DND-41 (cell line): ENCODE measurements around the gene CLDN14.

Experiments used
- ATAC-seq: fragments of 200-7000 bp; cut with Tn5 transposase; 3 replicates; pipeline ENCODE4 v1.9.1; 2021; ENCODE audit warnings: low read depth; ENCODE audit not compliant: insufficient read depth
- DNase-seq: peaks from one replicate; pipeline ENCODE4 v3.0.0-alpha.2; 2020
- H2AFZ ChIP-seq: 2 replicates; pipeline ENCODE4 v1.6.0; 2012; ENCODE audit warnings: low read depth, low read length
- H3K27ac ChIP-seq: 2 replicates; pipeline ENCODE4 v1.5.1; 2012; ENCODE audit warnings: low read length, inconsistent platforms
- H3K27me3 ChIP-seq: fragments of 200-600 bp; sonication (generic); 2 replicates; pipeline ENCODE4 v1.6.0; 2012; ENCODE audit warnings: low read length, mild to moderate bottlenecking, inconsistent platforms; ENCODE audit not compliant: insufficient read depth, poor library complexity
- H3K36me3 ChIP-seq: 2 replicates; pipeline ENCODE4 v1.5.1; 2012; ENCODE audit warnings: low read length, inconsistent platforms; ENCODE audit not compliant: insufficient read depth
- H3K4me1 ChIP-seq: 2 replicates; pipeline ENCODE4 v1.5.1; 2012; ENCODE audit warnings: mild to moderate bottlenecking, low read length; ENCODE audit not compliant: insufficient read depth
- H3K4me2 ChIP-seq: 2 replicates; pipeline ENCODE4 v1.6.0; 2012; ENCODE audit warnings: mild to moderate bottlenecking, moderate library complexity, low read length, inconsistent platforms; ENCODE audit not compliant: insufficient read depth
- H3K4me3 ChIP-seq, 2 experiments: fragments of 200-600 bp in 1 of 2; shearing (Covaris generic) in 1 of 2; 2 replicates each; pipeline ENCODE4 v1.5.1; 2012 to 2016; ENCODE audit warnings: inconsistent platforms in 2 of 2, low read length in 2 of 2, mild to moderate bottlenecking in 2 of 2, low read depth in 1 of 2, moderate library complexity in 1 of 2
- H3K79me2 ChIP-seq: 2 replicates; pipeline ENCODE4 v1.6.0; 2012; ENCODE audit warnings: low read length, inconsistent platforms; ENCODE audit not compliant: insufficient read depth
- H3K9ac ChIP-seq: 2 replicates; pipeline ENCODE4 v1.6.0; 2012; ENCODE audit warnings: low read depth, mild to moderate bottlenecking, inconsistent platforms, low read length, moderate library complexity
- H3K9me3 ChIP-seq: 2 replicates; pipeline ENCODE4 v1.5.1; 2012; ENCODE audit warnings: low read length, moderate library complexity, mild to moderate bottlenecking, inconsistent platforms; ENCODE audit not compliant: insufficient read depth, severe bottlenecking
- H4K20me1 ChIP-seq: 2 replicates; pipeline ENCODE4 v1.6.0; 2012; ENCODE audit warnings: low read length; ENCODE audit not compliant: insufficient read depth
- CTCF ChIP-seq: IDR thresholded peaks from 2 replicates; pipeline ENCODE4 v1.5.1; 2012; ENCODE audit warnings: borderline replicate concordance, low read length, moderate library complexity, mild to moderate bottlenecking; ENCODE audit not compliant: poor library complexity, severe bottlenecking; ENCODE audit errors: extremely low read depth
- EZH2 ChIP-seq: IDR thresholded peaks from 3 replicates; pipeline ENCODE4 v1.6.1; 2012; ENCODE audit warnings: borderline replicate concordance, low read depth, mild to moderate bottlenecking, moderate library complexity, low read length, inconsistent platforms; ENCODE audit not compliant: severe bottlenecking

Gene CLDN14

GRCh38 chr21:36454093-36454531, 25.8 kb downstream of the CLDN14 start:
- no peaks in the 10 kb centered on the region for H3K9me3 ChIP-seq
- no peak overlapping the region for H3K4me3 ChIP-seq
- H3K36me3 ChIP-seq: no peaks in the 10 kb centered on the region
- no peak for DNase-seq
- no peak overlapping the region for H3K27ac ChIP-seq
- no peaks in the 10 kb centered on the region for H4K20me1 ChIP-seq
- no peak overlapping the region for H3K9ac ChIP-seq
- no peaks in the 10 kb centered on the region for H3K79me2 ChIP-seq
- H3K4me1 ChIP-seq: no peaks in the 10 kb centered on the region
- TF ChIP-seq EZH2: no peak
- TF ChIP-seq CTCF: no peak
- H3K27me3 ChIP-seq: no peaks in the 10 kb centered on the region
- H2AFZ ChIP-seq: no peak overlapping the region
- ATAC-seq: no peak
- H3K4me2 ChIP-seq: no peak overlapping the region

GRCh38 chr21:36452281-36452825, 27.6 kb downstream of the CLDN14 start:
- H3K27ac ChIP-seq: no peak overlapping the region
- H2AFZ ChIP-seq: no peak overlapping the region
- no peaks in the 10 kb centered on the region for H3K36me3 ChIP-seq
- DNase-seq: no peak
- no peaks in the 10 kb centered on the region for H3K4me1 ChIP-seq
- no peaks in the 10 kb centered on the region for H3K9me3 ChIP-seq
- H3K79me2 ChIP-seq: no peaks in the 10 kb centered on the region
- no peak overlapping the region for H3K4me2 ChIP-seq
- H4K20me1 ChIP-seq: no peaks in the 10 kb centered on the region
- TF ChIP-seq CTCF (no peak), EZH2 (no peak)
- no peaks in the 10 kb centered on the region for H3K27me3 ChIP-seq
- no peak overlapping the region for H3K4me3 ChIP-seq
- no peak for ATAC-seq
- H3K9ac ChIP-seq: no peak overlapping the region

GRCh38 chr21:36451506-36451905, 28.4 kb downstream of the CLDN14 start:
- Histone ChIP-seq H3K4me3 (no peak overlapping the region), H3K9me3 (no peaks in the 10 kb centered on the region), H4K20me1 (no peaks in the 10 kb centered on the region), H3K9ac (no peak overlapping the region), H3K36me3 (no peaks in the 10 kb centered on the region), H2AFZ (no peak overlapping the region), H3K27ac (no peak overlapping the region), H3K79me2 (no peaks in the 10 kb centered on the region), H3K4me1 (no peaks in the 10 kb centered on the region), H3K4me2 (no peak overlapping the region), H3K27me3 (no peaks in the 10 kb centered on the region)
- TF ChIP-seq CTCF (no peak), EZH2 (no peak)
- no peak for DNase-seq
- no peak for ATAC-seq

- Histone ChIP-seq H3K4me3 (no peak overlapping the region), H3K9ac (no peak overlapping the region), H3K9me3 (no peaks in the 10 kb centered on the region), H4K20me1 (no peaks in the 10 kb centered on the region), H2AFZ (no peak overlapping the region), H3K27me3 (no peaks in the 10 kb centered on the region), H3K27ac (no peak overlapping the region), H3K4me2 (no peak overlapping the region), H3K4me1 (no peaks in the 10 kb centered on the region), H3K36me3 (no peaks in the 10 kb centered on the region), H3K79me2 (no peaks in the 10 kb centered on the region)
- no peak for DNase-seq
- no peak for TF ChIP-seq CTCF
- no peak for TF ChIP-seq EZH2
- ATAC-seq: no peak
Measured at GRCh38 chr21:36450511-36450910, 29.4 kb downstream of the CLDN14 start.
